H1 (cell line): ENCODE measurements around the gene SCN4A. TPM values are rescaled to one million over a fixed set of nuclear protein-coding genes. Genes with fewer than 3 reads are reported as not detected.

ENCODE experiments used
- CTCF ChIA-PET: fragments of 300-600 bp; sonication (Branson Sonifier 250); formaldehyde crosslinking; loops from one replicate; lab custom pipeline; 2021; ENCODE audit not compliant: partially characterized antibody; lab: Charles Lee
- POLR2A ChIA-PET: fragments of 300-600 bp; sonication (Branson Sonifier 250); formaldehyde crosslinking; loops from one replicate; lab custom pipeline; 2021; ENCODE audit warnings: inconsistent platforms; ENCODE audit not compliant: partially characterized antibody; lab: Charles Lee
- DNase-seq, 2 experiments: peaks; one replicate each; pipeline versions ENCODE4 v3.0.0 to v3.0.0-alpha.2; 2010 to 2022; ENCODE audit warnings: low spot score in 2 of 2, low read depth in 1 of 2, mixed read lengths in 1 of 2
- FAIRE-seq: peaks from 2 replicates; lab custom pipeline; 2011; peaks lifted over from hg19 to GRCh38; lab: Jason Lieb, UNC
- H2AFZ ChIP-seq: 2 replicates; pipeline ENCODE4 v1.8.1; 2012; ENCODE audit warnings: low read length, inconsistent platforms
- H2AK5ac ChIP-seq: 2 replicates; pipeline ENCODE4 v1.6.1; 2013; ENCODE audit warnings: low read depth, low read length
- H2BK120ac ChIP-seq: replicated peaks from 2 replicates; pipeline ENCODE3; 2013; ENCODE audit warnings: low read depth, low read length, inconsistent platforms
- H2BK12ac ChIP-seq: 2 replicates; pipeline ENCODE4 v1.6.1; 2013; ENCODE audit warnings: low read depth, low read length
- H2BK15ac ChIP-seq: 2 replicates; pipeline ENCODE4 v1.6.1; 2013; ENCODE audit warnings: low read length
- H2BK20ac ChIP-seq: 2 replicates; pipeline ENCODE4 v1.6.1; 2013; ENCODE audit warnings: low read length
- H2BK5ac ChIP-seq: 2 replicates; pipeline ENCODE4 v1.6.1; 2013; ENCODE audit warnings: low read depth, low read length
- H3K14ac ChIP-seq: 2 replicates; pipeline ENCODE4 v1.6.1; 2013; ENCODE audit warnings: inconsistent platforms; ENCODE audit not compliant: insufficient read length
- H3K18ac ChIP-seq: 2 replicates; pipeline ENCODE4 v1.6.1; 2013; ENCODE audit warnings: low read length; ENCODE audit errors: extremely low read depth
- H3K23ac ChIP-seq: 2 replicates; pipeline ENCODE4 v1.6.1; 2013; ENCODE audit warnings: inconsistent platforms; ENCODE audit not compliant: insufficient read length
- H3K23me2 ChIP-seq: 2 replicates; pipeline ENCODE4 v1.6.1; 2013; ENCODE audit warnings: low read depth, low read length
- H3K27ac ChIP-seq: 2 replicates; pipeline ENCODE4 v1.6.1; 2011; ENCODE audit warnings: low read depth, low read length, inconsistent platforms
- H3K27me3 ChIP-seq, 4 experiments: replicated peaks in 1 of 4; 1 replicate in 1 of 4; 2 replicates in 3 of 4; pipeline versions ENCODE4 v1.6.1 to v1.8.1; 2011 to 2013; ENCODE audit warnings: low read length in 3 of 4, mild to moderate bottlenecking in 3 of 4, inconsistent platforms in 2 of 4, mixed read lengths in 2 of 4, moderate library complexity in 1 of 4; ENCODE audit not compliant: control insufficient read depth in 3 of 4, insufficient read depth in 3 of 4; ENCODE audit errors: extremely low read depth in 1 of 4
- H3K36me3 ChIP-seq, 4 experiments: 2 replicates each; pipeline versions ENCODE4 v1.6.1 to v1.8.1; 2011 to 2013; ENCODE audit warnings: mild to moderate bottlenecking in 4 of 4, low read length in 3 of 4, moderate library complexity in 2 of 4, control low read depth in 1 of 4, inconsistent platforms in 1 of 4; ENCODE audit not compliant: insufficient read depth in 4 of 4, control insufficient read depth in 2 of 4
- H3K4ac ChIP-seq: replicated peaks from 2 replicates; pipeline ENCODE3; 2013; ENCODE audit warnings: low read length, low read depth, mixed read lengths, inconsistent platforms; ENCODE audit not compliant: insufficient read length
- H3K4me1 ChIP-seq, 4 experiments: replicated peaks in 1 of 4; 1 replicate in 1 of 4; 2 replicates in 3 of 4; pipeline versions ENCODE4 v1.6.1 to v1.8.1; 2011 to 2013; ENCODE audit warnings: low read length in 3 of 4, inconsistent platforms in 2 of 4, mixed read lengths in 1 of 4; ENCODE audit not compliant: insufficient read depth in 4 of 4, control insufficient read depth in 3 of 4
- H3K4me2 ChIP-seq, 2 experiments: 2 replicates each; pipeline versions ENCODE4 v1.6.1 to v1.8.1; 2011 to 2013; ENCODE audit warnings: low read depth in 2 of 2, low read length in 2 of 2, control low read depth in 1 of 2, inconsistent platforms in 1 of 2, mild to moderate bottlenecking in 1 of 2; ENCODE audit not compliant: insufficient read depth in 1 of 2
- H3K4me3 ChIP-seq, 4 experiments: fragments of 200-600, 300-600 bp in 1 of 4; sonication (generic), shearing (Covaris generic), sonication (Bioruptor Twin) in 1 of 4; 2 replicates each; pipeline versions ENCODE4 v1.5.1 to v1.8.1; 2011 to 2016; ENCODE audit warnings: low read length in 4 of 4, low read depth in 3 of 4, control low read depth in 2 of 4, inconsistent platforms in 2 of 4, mild to moderate bottlenecking in 2 of 4, mixed read lengths in 1 of 4, moderate library complexity in 1 of 4; ENCODE audit not compliant: insufficient read depth in 2 of 4; ENCODE audit errors: extremely low read depth in 1 of 4
- H3K56ac ChIP-seq: replicated peaks from 2 replicates; pipeline ENCODE3; 2013; ENCODE audit warnings: low read depth, mild to moderate bottlenecking, mixed read lengths, low read length, inconsistent platforms; ENCODE audit not compliant: insufficient read length
- H3K79me1 ChIP-seq: 2 replicates; pipeline ENCODE4 v1.6.1; 2013; ENCODE audit warnings: low read depth, low read length, control low read depth
- H3K79me2 ChIP-seq, 2 experiments: 2 replicates each; pipeline versions ENCODE4 v1.6.1 to v1.8.1; 2012 to 2013; ENCODE audit warnings: low read length in 2 of 2, mild to moderate bottlenecking in 2 of 2, inconsistent platforms in 1 of 2; ENCODE audit not compliant: insufficient read depth in 2 of 2, control insufficient read depth in 1 of 2
- H3K9ac ChIP-seq, 4 experiments: replicated peaks in 1 of 4; 1 replicate in 1 of 4; 2 replicates in 3 of 4; pipeline versions ENCODE4 v1.6.1 to v1.8.1; 2011 to 2013; ENCODE audit warnings: low read depth in 3 of 4, low read length in 3 of 4, control low read depth in 2 of 4, mild to moderate bottlenecking in 2 of 4, moderate library complexity in 2 of 4, inconsistent platforms in 1 of 4; ENCODE audit errors: extremely low read depth in 1 of 4
- H3K9me3 ChIP-seq, 2 experiments: 2 replicates each; pipeline versions ENCODE4 v1.6.1 to v1.8.1; 2012 to 2013; ENCODE audit warnings: mild to moderate bottlenecking in 2 of 2, moderate library complexity in 2 of 2, control low read depth in 1 of 2, inconsistent platforms in 1 of 2, low read depth in 1 of 2, low read length in 1 of 2, mixed read lengths in 1 of 2; ENCODE audit not compliant: insufficient read depth in 2 of 2
- H4K20me1 ChIP-seq, 2 experiments: replicated peaks in 1 of 2; 2 replicates each; pipeline versions ENCODE3 to v1.8.1; 2011 to 2013; ENCODE audit warnings: inconsistent platforms in 2 of 2, low read length in 2 of 2, mild to moderate bottlenecking in 1 of 2; ENCODE audit not compliant: insufficient read depth in 2 of 2, control insufficient read depth in 1 of 2
- H4K5ac ChIP-seq: 2 replicates; pipeline ENCODE4 v1.6.1; 2013; ENCODE audit warnings: low read length, low read depth, mixed read lengths, inconsistent platforms; ENCODE audit not compliant: insufficient read length
- H4K8ac ChIP-seq: 2 replicates; pipeline ENCODE4 v1.8.0; 2013; ENCODE audit warnings: mild to moderate bottlenecking, moderate library complexity, low read length, inconsistent platforms; ENCODE audit not compliant: insufficient read depth; ENCODE audit errors: extremely low read depth
- H4K91ac ChIP-seq: replicated peaks from 2 replicates; pipeline ENCODE3; 2013; ENCODE audit warnings: low read length, mixed read lengths, inconsistent platforms; ENCODE audit not compliant: insufficient read length
- CBX8 ChIP-seq: fragments of 300-800, 300-1000 bp; sonication (generic); IDR thresholded peaks from 2 replicates; pipeline ENCODE4 v1.7.1; 2016; ENCODE audit warnings: low read depth, low read length, borderline replicate concordance
- NANOG ChIP-seq: IDR thresholded peaks from 2 replicates; pipeline ENCODE4 v1.6.1; 2011; ENCODE audit warnings: low read length, low read depth, mild to moderate bottlenecking, inconsistent platforms; ENCODE audit not compliant: insufficient read depth, poor library complexity, severe bottlenecking
- WGBS, 2 experiments: shearing (Covaris generic) in 1 of 2; methylation state at CpG; one replicate each; pipeline versions ENCODE4 v1.1.6 to v1.1.7; 2013 to 2015; ENCODE audit warnings: low lambda C conversion rate in 2 of 2, mixed read lengths in 2 of 2, inconsistent platforms in 1 of 2, low coverage in 1 of 2, missing lambda C conversion rate in 1 of 2; ENCODE audit not compliant: insufficient replicate concordance in 2 of 2, insufficient coverage in 1 of 2, insufficient read length in 1 of 2; ENCODE audit errors: extremely low coverage in 1 of 2, missing lambda C conversion rate in 1 of 2; 5-methylcytosine and 5-hydroxymethylcytosine counted together
- polyA plus RNA-seq, 7 experiments: library from polyadenylated mRNA; depleted of rRNA in 3 of 7; stranded (reverse) in 5 of 7; unstranded in 2 of 7; fragments of >200 nt in 5 of 7; fragments of 200-250 nt in 2 of 7; gene quantifications; 1 replicate in 5 of 7; 2 replicates in 1 of 7; 4 replicates in 1 of 7; pipeline versions ENCODE4 v1.2.1 to v1.2.3, GENCODE V29; 2011 to 2013; ENCODE audit warnings: missing spikeins in 2 of 7, mixed read lengths in 2 of 7
- total RNA-seq: library from RNA; stranded (reverse); fragmentation: NEBNext Ultra II Directional; extraction: Animal tissue kit (Norgen Biotek cat#: 25700); gene quantifications from 2 replicates; pipeline ENCODE4 v1.2.1, GENCODE V29; 2021

SCN4A gene
- total and polyA plus RNA-seq, 2 of the 8 experiments (the other 6 are each of a cell fraction or from before 2014, with no cell fraction given): 5.0 to 8.5 TPM

DNA sequence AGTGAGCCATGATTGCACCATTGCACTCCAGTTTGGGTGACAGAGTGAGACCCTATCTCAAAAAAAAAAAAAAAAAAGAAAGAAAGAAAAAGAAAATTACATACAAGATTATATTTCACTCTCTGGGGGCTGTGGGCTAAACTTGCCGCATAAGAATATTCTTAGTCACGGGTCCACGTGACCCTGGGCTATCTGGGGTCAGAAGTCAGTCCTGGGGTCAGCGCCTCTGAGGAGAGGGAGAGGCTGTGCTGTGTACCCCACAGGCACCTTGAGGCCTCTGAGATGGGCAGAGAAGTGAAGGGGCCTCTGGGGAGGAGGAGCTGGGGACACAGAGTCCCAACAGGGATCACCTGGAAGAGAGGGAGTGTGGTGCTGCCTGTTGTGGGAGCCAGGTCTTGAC is 34.8 kb downstream of the SCN4A start:
- Histone ChIP-seq H3K9me3 (no peaks in the 10 kb centered on the region), H3K27ac (no peak overlapping the region), H3K4me2 (no peak overlapping the region), H3K79me1 (no peaks in the 10 kb centered on the region), H2AFZ (no peak overlapping the region), H3K4me1 (peaks cover 0 to 2% (median 0%) of the 10 kb centered on the region in 4 experiments; a peak in 2 of 7 replicates)
- WGBS, 2 experiments: 86% methylated on average over 4 of the region's 4 CpGs; no CpG with 5 or more reads in 1 of the 2 experiments
- no peak for DNase-seq
- CTCF ChIA-PET: interaction anchor here (0.9 to 11.4 kb wide), 6 partner anchors 8 to 71 kb away, joined by 3 to 164 read pairs (median 4); partner anchors contain the start of gene GH1
- TF ChIP-seq CBX8 (no peak), NANOG (no peak)
- TF ChIP-seq, all 59 proteins: peak for 0
- Histone ChIP-seq H4K20me1 (peaks cover 0 to 5% of the 10 kb centered on the region in 2 experiments), H4K91ac (no peak overlapping the region), H3K79me2 (no peaks in the 10 kb centered on the region), H2BK12ac (no peak overlapping the region), H3K23me2 (no peaks in the 10 kb centered on the region), H3K4me3 (no peak overlapping the region), H3K18ac (no peak overlapping the region), H4K5ac (no peak overlapping the region), H3K56ac (no peak overlapping the region), H3K36me3 (peaks cover 0 to 21% (median 1%) of the 10 kb centered on the region in 4 experiments; a peak in 4 of 8 replicates), H2BK20ac (no peak overlapping the region), H3K4ac (no peak overlapping the region), H4K8ac (peak overlapping the region; percentile 77; the same call in 1 of the 2 replicates), H2AK5ac (no peak overlapping the region), H2BK120ac (no peak overlapping the region), H3K9ac (no peak overlapping the region), H3K14ac (no peak overlapping the region), H2BK5ac (0 out of 2 replicates have a peak overlapping the region, but pooled peaks have one; percentile 24), H2BK15ac (peak overlapping the region; percentile 29; the same call in 1 of the 2 replicates), H3K23ac (no peak overlapping the region), H3K27me3 (no peaks in the 10 kb centered on the region)
- no peak for FAIRE-seq
- POLR2A ChIA-PET: no interaction called here
